Parathyroid adenoma (tissue), 2 donors: ENCODE data around the gene ORC1.

Experiments
- H2AFZ ChIP-seq: fragments of 300-600 bp; sonication (generic); one replicate; pipeline ENCODE4 v1.7.0; 2017; ENCODE audit warnings: antibody characterized with exemption, mild to moderate bottlenecking
- H3K27ac ChIP-seq: fragments of 300-600 bp; sonication (generic); one replicate; pipeline ENCODE4 v1.7.0; 2017
- H3K27me3 ChIP-seq: fragments of 300-600 bp; sonication (generic); one replicate; pipeline ENCODE4 v1.7.0; 2017; ENCODE audit warnings: low read length; ENCODE audit not compliant: control insufficient read depth, insufficient read depth
- H3K36me3 ChIP-seq: fragments of 300-600 bp; sonication (generic); one replicate; pipeline ENCODE4 v1.7.0; 2017; ENCODE audit warnings: low read length; ENCODE audit not compliant: control insufficient read depth, insufficient read depth
- H3K4me1 ChIP-seq: fragments of 300-600 bp; sonication (generic); one replicate; pipeline ENCODE4 v1.7.0; 2017; ENCODE audit warnings: control low read depth
- H3K4me2 ChIP-seq: fragments of 300-600 bp; sonication (generic); one replicate; pipeline ENCODE4 v1.7.0; 2017; ENCODE audit warnings: low read length
- H3K4me3 ChIP-seq: fragments of 300-600 bp; sonication (generic); one replicate; pipeline ENCODE4 v1.7.0; 2017; ENCODE audit warnings: low read depth, low read length
- H3K79me2 ChIP-seq: fragments of 300-600 bp; sonication (generic); one replicate; pipeline ENCODE4 v1.7.0; 2017; ENCODE audit warnings: control low read depth
- H3K9ac ChIP-seq: fragments of 300-600 bp; sonication (generic); one replicate; pipeline ENCODE4 v1.7.0; 2017; ENCODE audit warnings: mild to moderate bottlenecking
- H3K9me3 ChIP-seq: fragments of 300-600 bp; sonication (generic); one replicate; pipeline ENCODE4 v1.7.0; 2017; ENCODE audit warnings: low read length; ENCODE audit not compliant: control insufficient read depth
- CTCF ChIP-seq: fragments of 300-600 bp; sonication (generic); IDR thresholded peaks from one replicate; pipeline ENCODE4 v1.7.0; 2017; ENCODE audit warnings: antibody characterized with exemption, mild to moderate bottlenecking
- donor health status: primary hyperparathyroidism.

The ORC1 gene

GRCh38 chr1:52355847-52356505 is 48.2 kb downstream of the ORC1 start:
- Histone ChIP-seq H3K36me3 (no peaks in the 10 kb centered on the region), H3K27ac (no peak overlapping the region), H3K9ac (no peak overlapping the region), H3K4me3 (no peak overlapping the region), H2AFZ (no peak overlapping the region), H3K4me1 (no peaks in the 10 kb centered on the region), H3K27me3 (no peaks in the 10 kb centered on the region), H3K79me2 (no peaks in the 10 kb centered on the region), H3K4me2 (no peak overlapping the region), H3K9me3 (no peaks in the 10 kb centered on the region)
- TF ChIP-seq CTCF: no peak

GRCh38 chr1:52355436-52355835 is 48.8 kb downstream of the ORC1 start:
- Histone ChIP-seq H3K4me2 (no peak overlapping the region), H2AFZ (no peak overlapping the region), H3K4me1 (no peaks in the 10 kb centered on the region), H3K9ac (no peak overlapping the region), H3K27ac (no peak overlapping the region), H3K36me3 (no peaks in the 10 kb centered on the region), H3K9me3 (no peaks in the 10 kb centered on the region), H3K27me3 (no peaks in the 10 kb centered on the region), H3K4me3 (no peak overlapping the region), H3K79me2 (no peaks in the 10 kb centered on the region)
- no peak for TF ChIP-seq CTCF

- Histone ChIP-seq H3K36me3 (no peaks in the 10 kb centered on the region), H2AFZ (no peak overlapping the region), H3K4me1 (no peaks in the 10 kb centered on the region), H3K4me2 (no peak overlapping the region), H3K9me3 (no peaks in the 10 kb centered on the region), H3K27ac (no peak overlapping the region), H3K79me2 (no peaks in the 10 kb centered on the region), H3K4me3 (no peak overlapping the region), H3K27me3 (no peaks in the 10 kb centered on the region), H3K9ac (no peak overlapping the region)
- no peak for TF ChIP-seq CTCF
Measured at GRCh38 chr1:52352690-52353089, 51.5 kb downstream of the ORC1 start.

GRCh38 chr1:52348704-52349300 is 55.4 kb downstream of the ORC1 start:
- Histone ChIP-seq H3K27ac (no peak overlapping the region), H3K27me3 (no peaks in the 10 kb centered on the region), H3K9me3 (no peaks in the 10 kb centered on the region), H3K36me3 (no peaks in the 10 kb centered on the region), H3K4me1 (no peaks in the 10 kb centered on the region), H3K79me2 (no peaks in the 10 kb centered on the region), H3K4me3 (no peak overlapping the region), H3K4me2 (no peak overlapping the region), H2AFZ (no peak overlapping the region), H3K9ac (no peak overlapping the region)
- TF ChIP-seq CTCF: no peak

GRCh38 chr1:52346653-52347052 is 57.6 kb downstream of the ORC1 start:
- H2AFZ ChIP-seq: no peak overlapping the region
- no peak for TF ChIP-seq CTCF
- no peak overlapping the region for H3K4me2 ChIP-seq
- no peaks in the 10 kb centered on the region for H3K36me3 ChIP-seq
- H3K4me3 ChIP-seq: no peak overlapping the region
- no peak overlapping the region for H3K9ac ChIP-seq
- H3K79me2 ChIP-seq: no peaks in the 10 kb centered on the region
- no peaks in the 10 kb centered on the region for H3K4me1 ChIP-seq
- H3K27me3 ChIP-seq: no peaks in the 10 kb centered on the region
- H3K27ac ChIP-seq: no peak overlapping the region
- H3K9me3 ChIP-seq: no peaks in the 10 kb centered on the region
